ENCODE results near the gene ZNF862.

The ZNF862 gene

GRCh38 chr7:149838224-149838991, at the start of gene ZNF862:
Gene ZNF862, plus strand, starts transcription at chr7:149838375. Its CDS starts 237 bp downstream, at chr7:149838612.
- peak; percentile 94 for DNase-seq

GRCh38 chr7:149789101-149789500, 49.1 kb upstream of the ZNF862 start:
- no peak for DNase-seq

- DNase-seq = no peak
Observed at GRCh38 chr7:149790146-149790548, 48.0 kb upstream of the ZNF862 start.

- DNase-seq = no peak
Observed at GRCh38 chr7:149790754-149791360, 47.3 kb upstream of the ZNF862 start.

GRCh38 chr7:149791411-149792219, 46.6 kb upstream of the ZNF862 start:
- no peak for DNase-seq

- no peak for DNase-seq
Observed at GRCh38 chr7:149792220-149792595, 46.0 kb upstream of the ZNF862 start.

GRCh38 chr7:149793261-149793660, 44.9 kb upstream of the ZNF862 start:
- no peak for DNase-seq

GRCh38 chr7:149794661-149795060, 43.5 kb upstream of the ZNF862 start:
- no peak for DNase-seq

GRCh38 chr7:149795126-149795525, 43.0 kb upstream of the ZNF862 start:
- no peak for DNase-seq

- no peak for DNase-seq
Observed at GRCh38 chr7:149796287-149796860, 41.8 kb upstream of the ZNF862 start.

GRCh38 chr7:149797771-149798170, 40.4 kb upstream of the ZNF862 start:
- no peak for DNase-seq

GRCh38 chr7:149799397-149800168, 38.6 kb upstream of the ZNF862 start:
- no peak for DNase-seq

- no peak for DNase-seq
Observed at GRCh38 chr7:149800169-149800555, 38.0 kb upstream of the ZNF862 start.

- DNase-seq = no peak
Observed at GRCh38 chr7:149801002-149801566, 37.1 kb upstream of the ZNF862 start.

- no peak for DNase-seq
Observed at GRCh38 chr7:149801816-149802215, 36.4 kb upstream of the ZNF862 start.

GRCh38 chr7:149802966-149803365, 35.2 kb upstream of the ZNF862 start:
- no peak for DNase-seq

- no peak for DNase-seq
Observed at GRCh38 chr7:149803551-149804074, 34.6 kb upstream of the ZNF862 start.

GRCh38 chr7:149804106-149804505, 34.1 kb upstream of the ZNF862 start:
- no peak for DNase-seq

GRCh38 chr7:149806726-149807125, 31.4 kb upstream of the ZNF862 start:
- no peak for DNase-seq

GRCh38 chr7:149808311-149808710, 29.9 kb upstream of the ZNF862 start:
- DNase-seq = no peak

GRCh38 chr7:149809215-149809614, 29.0 kb upstream of the ZNF862 start:
- DNase-seq = no peak

- no peak for DNase-seq
Observed at GRCh38 chr7:149811221-149811620, 27.0 kb upstream of the ZNF862 start.
